Activated CD4-positive, CD25-positive, alpha-beta regulatory T cell treated with anti-CD3 and anti-CD28 coated beads, Interleukin-2, amount 50 U/mL, for 72 hours (primary cell): ENCODE data around the gene TOMM20.
"Not testable (repeated sequence)": the region's sequence is repeated elsewhere in the genome, so short reads cannot be mapped to it uniquely, and the experiment has no call there.

ENCODE experiments used
- DNase-seq: peaks from one replicate; pipeline ENCODE4 v3.0.0; 2021

The TOMM20 gene

DNA sequence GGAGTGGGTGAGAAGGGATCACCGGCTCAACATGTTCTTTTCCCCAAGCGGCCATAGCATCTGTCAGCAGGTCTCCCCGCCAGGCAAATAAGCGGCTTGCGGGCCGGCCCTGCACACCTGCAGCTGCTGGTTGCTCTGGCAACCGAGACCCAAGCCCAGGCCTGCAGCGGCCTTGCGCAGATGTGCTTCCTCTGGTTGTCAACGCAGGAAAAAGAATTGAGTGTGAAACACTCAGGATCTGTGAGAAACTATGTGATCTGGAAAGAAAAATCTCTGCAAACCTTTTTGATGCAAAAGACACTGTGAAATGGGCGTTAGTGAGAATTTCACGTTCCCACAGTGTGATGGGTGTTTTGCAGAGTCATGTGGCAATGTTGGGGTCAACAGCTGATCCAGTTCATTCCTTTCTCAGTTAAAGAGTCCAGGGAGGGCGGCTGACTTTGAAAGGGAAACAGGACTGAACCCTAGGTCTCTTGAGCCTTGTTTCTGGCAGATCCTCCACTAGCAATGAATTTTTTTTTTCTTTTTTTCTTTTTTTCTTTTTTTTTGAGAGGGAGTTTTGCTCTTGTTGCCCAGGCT is 28.4 kb downstream of the TOMM20 start:
- DNase-seq = no peak

DNA sequence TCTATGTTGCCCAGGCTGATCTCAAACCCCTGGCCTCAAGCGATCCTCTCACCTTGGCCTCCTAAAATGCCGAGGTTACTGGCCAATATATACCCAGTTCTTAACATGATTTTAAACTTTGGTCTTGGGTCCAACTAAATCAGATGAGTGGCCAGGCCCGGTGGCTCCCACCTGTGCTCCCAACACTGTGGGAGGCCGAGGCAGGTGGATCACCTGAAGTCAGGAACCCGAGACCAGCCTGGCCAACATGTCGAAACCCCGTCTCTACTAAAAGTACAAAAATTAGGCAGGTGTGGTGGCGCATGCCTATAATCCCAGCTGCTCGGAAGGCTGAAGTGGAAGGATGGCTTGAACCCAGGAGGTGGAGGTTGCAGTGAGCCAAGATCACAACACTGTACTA is 29.6 kb downstream of the TOMM20 start:
- no peak for DNase-seq

GRCh38 chr1:235098547-235098946 is 30.1 kb downstream of the TOMM20 start:
- DNase-seq = no peak

DNA sequence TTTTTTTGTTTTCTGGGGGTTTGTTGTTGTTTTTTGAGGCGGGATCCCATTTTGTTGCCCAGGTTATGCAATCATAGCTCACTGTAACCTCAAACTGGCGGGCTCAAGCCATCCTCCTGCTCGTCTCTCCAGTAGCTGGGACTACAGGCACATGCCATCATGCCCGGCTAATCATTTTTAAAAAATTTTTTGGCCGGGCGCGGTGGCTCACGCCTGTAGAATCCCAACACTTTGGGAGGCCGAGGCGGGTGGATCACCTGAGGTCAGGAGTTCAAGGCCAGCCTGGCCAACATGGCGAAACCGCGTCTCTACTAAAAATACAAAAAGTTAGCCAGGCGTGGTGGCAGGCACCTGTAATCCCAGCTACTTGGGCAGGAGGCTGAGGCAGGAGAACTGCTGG is 31.1 kb downstream of the TOMM20 start:
- DNase-seq = not testable (repeated sequence)

GRCh38 chr1:235095938-235096562 is 32.6 kb downstream of the TOMM20 start:
- no peak for DNase-seq

DNA sequence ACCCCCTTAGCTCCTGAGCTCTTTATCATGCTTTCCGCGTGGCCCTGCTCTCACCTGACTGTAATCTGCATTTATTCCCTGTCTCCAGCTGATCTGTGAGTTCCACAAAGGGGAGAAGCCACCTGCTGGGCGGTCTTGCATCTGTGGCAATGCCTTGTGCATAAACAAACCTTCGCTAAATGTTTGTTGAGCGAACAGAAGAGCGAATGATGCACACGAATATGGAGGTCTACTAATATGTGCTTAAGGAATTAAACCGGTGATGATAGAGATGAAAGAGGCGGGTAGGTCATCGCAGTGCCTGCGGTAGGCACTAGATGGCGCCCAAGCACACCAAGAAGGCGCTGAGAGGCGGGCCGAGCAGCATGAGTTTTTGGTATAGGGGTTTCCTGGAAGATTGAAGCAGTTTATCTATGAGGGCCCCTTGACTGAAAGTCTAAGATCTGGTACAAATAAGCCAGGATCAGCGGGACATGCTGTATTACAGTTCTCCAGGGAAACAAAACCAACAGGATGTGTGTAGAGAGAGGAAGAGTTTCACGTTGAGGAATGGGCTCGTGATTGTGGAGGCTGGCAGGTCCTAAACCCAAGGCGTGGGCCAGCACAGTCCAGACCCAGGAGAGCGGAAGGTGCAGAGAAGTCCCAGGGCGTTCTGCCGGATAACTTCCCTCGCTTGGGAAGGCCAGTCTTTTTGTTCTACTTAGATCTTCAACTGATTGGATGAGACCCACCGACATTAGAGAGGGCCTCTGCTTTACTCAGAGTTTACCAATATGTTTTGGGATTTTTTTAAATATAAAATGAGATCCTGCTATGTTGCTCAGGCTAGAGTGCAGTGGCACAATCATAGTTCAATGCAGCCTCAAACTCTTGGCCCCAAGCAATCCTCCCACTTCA is 34.7 kb downstream of the TOMM20 start:
- peak; percentile 87 for DNase-seq

DNA sequence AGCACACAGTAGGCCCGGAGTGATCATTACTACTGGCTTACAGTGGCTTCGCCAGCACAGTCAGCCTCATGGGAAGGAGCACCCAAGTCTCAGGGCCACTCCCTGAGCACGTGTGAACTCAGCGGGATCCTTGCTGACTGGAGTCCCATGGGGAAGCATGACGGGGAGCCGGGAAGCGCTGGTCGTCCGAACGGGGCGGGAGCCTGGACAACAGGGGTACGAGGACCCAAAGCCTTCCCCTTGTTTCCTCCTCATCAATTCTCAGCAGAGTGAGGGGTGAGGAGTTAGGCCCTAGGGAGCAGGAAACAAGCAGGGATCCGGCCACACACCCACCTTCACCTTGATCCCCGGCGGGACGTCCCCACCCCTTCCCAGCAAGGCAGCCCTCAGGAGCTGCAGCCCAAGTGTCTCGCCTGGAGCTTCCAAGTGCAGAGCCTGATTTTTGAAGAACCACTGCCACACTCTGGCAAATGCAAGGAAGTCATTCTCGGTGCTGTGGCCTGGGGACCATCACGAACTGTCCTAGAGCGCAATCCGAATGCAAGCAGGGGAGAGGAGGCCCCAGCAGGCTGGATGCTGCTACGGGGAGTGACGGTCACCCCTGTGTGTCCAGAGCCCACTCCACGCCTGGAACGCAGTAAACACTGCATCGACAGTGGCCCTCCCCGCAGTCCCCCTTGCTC is 35.5 kb downstream of the TOMM20 start:
- no peak for DNase-seq

DNA sequence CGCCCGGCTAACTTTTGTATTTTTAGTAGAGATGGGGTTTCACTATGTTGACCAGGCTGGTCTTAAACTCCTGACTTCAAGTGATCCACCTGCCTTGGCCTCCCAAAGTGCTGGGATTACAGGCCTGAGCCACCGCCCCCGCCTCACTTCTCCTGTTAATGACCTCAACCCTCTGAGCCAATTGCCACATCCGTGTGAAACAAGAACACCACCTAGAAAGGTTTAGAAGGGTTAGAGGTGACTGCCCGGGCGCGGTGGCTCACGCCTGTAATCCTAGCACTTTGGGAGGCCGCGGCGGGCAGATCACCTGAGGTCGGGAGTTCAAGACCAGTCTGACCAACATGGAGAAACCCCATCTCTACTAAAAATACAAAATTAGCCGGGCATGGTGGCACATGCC is 36.2 kb downstream of the TOMM20 start:
- not testable (repeated sequence) for DNase-seq

GRCh38 chr1:235092045-235092406 is 36.6 kb downstream of the TOMM20 start:
- DNase-seq = not testable (repeated sequence)

DNA sequence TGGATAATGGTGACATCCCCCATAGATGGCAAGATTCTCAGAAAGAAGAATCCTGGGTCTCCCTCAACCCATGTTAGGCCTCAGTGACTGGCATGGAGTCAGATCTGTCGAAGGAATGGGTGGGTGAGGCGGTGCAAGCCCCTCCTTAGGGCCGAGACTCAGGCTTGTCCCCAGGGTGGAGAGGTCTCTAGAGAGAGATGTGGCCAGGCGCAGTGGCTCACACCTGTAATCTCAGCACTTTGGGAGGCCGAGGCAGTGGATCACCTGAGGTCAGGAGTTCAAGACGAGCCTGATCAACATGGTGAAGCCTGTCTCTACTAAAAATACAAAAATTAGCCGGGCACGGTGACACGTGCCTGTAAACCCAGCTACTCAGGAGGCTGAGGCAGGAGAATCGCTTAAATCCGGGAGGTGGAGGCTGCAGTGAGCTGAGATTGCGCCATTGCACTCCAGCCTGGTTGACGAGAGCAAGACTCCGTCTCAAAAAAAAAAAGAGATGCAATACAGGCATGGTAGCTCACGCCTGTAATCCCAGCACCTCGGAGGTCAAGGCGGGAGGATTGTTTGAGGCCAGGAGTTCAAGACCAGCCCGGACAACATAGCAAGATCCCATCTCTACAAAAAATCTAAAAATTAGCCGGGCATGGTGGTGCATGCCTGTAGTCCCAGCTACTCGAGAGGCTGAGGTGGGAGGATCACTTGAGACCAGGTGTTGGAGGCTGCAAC is 37.2 kb downstream of the TOMM20 start:
- not testable (repeated sequence) for DNase-seq

- DNase-seq = no peak
Measured at GRCh38 chr1:235090406-235091069, 38.1 kb downstream of the TOMM20 start.

DNA sequence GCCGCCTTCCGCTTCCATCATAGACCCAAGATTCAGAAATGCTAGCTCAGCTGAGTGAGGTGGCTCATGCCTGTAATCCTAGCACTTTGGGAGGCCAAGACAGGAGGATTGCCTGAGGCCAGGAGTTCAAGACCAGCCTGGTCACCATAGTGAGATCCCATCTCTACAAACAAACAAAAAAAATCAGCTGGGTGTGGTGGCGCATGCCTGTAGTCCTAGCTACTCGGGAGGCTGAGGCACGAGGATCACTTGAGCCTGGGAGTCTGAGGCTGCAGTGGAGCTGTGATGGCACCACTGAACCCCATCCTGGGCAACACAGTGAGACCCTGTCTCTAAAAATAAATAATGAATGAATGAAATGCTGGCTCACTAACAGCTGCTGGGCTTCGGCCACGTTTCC is 39.7 kb downstream of the TOMM20 start:
- no peak for DNase-seq

DNA sequence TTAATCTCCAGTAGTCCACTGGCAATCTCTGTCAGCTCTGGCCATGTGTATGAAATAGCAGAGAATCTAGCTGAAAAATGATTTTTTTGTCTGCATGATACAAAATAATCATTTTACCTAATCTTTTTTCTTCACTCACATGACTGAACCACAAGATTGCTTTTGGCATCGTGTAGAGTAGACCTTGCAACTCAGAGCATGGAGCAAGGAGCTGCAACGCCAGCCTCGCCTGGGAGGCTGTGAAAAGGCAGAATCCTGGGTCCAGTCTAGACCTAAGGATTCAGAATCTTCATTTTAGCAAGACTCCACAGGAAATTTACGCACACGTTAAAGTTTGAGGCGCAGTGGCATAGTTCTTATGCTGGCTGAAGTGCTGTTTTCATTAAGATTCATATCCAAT is 40.2 kb downstream of the TOMM20 start:
- DNase-seq = no peak

DNA sequence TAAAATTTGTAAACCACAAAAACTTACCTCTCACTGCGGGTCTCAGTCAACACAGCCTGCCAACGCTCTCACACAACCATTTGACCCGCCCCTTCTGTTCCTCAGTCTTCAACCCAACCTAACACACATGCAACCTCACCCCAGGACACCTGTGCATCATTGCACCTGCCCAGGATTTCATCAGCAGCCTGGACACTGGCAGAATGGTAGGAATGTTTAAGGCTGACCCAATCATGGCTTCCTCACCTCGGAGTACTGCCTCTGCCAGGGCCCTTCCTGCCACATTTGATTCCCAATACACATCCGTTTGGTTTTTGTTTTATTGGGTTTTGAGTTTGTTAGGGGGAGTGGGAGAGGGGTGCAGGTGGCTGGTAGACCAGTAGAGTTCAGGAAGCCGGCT is 40.7 kb downstream of the TOMM20 start:
- no peak for DNase-seq

DNA sequence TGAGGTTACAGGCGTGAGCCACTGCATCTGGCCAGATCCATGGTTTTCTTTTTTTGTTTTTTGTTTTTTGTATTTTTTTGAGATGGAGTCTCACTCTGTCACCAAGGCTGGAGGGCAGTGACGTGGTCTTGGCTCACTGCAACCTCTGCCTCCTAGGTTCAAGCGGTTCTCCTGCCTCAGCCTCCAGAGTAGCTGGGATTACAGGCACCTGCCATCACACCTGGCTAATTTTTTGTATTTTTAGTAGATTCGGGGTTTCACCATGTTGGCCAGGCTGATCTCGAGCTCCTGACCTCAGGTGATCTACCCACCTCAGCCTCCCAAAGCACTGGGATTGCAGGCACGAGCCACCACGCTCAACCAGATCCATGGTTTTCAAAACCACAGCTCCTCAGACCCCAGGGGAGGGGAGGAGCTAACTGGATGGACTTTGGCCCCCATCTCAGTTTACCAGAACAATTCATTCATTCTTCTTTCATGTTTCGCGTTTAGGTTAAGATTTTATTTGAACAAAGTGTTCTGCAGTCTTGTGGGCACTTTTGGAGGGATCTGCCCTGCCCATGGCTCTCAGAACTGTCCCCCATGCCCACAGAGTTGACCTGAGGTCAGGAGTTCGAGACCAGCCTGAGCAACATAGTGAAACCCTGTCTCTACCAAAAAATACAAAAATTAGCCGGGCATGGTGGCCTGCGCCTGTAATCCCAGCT is 43.1 kb downstream of the TOMM20 start:
- DNase-seq = not testable (repeated sequence)

DNA sequence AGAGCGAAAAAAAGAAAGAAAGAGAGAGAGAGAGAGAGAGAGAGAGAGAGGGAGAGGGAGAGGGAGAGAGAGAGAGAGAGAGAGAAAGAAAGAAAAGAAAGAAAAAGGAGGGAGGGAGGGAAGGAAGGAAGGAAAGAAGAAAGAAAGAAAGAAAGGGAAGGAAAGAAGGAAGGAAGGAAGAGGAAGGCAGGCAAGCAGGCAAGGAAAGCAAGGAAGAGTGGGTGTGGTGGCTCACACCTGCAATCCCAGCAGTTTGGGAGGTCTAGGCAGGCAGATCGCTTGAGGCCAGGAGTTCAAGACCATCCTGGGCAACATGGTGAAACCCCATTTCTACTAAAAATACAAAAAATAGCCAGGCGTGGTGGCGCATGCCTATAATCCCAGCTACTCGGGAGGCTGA is 47.8 kb downstream of the TOMM20 start:
- DNase-seq = not testable (repeated sequence)

GRCh38 chr1:235080297-235080657 is 48.4 kb downstream of the TOMM20 start:
- not testable (repeated sequence) for DNase-seq

DNA sequence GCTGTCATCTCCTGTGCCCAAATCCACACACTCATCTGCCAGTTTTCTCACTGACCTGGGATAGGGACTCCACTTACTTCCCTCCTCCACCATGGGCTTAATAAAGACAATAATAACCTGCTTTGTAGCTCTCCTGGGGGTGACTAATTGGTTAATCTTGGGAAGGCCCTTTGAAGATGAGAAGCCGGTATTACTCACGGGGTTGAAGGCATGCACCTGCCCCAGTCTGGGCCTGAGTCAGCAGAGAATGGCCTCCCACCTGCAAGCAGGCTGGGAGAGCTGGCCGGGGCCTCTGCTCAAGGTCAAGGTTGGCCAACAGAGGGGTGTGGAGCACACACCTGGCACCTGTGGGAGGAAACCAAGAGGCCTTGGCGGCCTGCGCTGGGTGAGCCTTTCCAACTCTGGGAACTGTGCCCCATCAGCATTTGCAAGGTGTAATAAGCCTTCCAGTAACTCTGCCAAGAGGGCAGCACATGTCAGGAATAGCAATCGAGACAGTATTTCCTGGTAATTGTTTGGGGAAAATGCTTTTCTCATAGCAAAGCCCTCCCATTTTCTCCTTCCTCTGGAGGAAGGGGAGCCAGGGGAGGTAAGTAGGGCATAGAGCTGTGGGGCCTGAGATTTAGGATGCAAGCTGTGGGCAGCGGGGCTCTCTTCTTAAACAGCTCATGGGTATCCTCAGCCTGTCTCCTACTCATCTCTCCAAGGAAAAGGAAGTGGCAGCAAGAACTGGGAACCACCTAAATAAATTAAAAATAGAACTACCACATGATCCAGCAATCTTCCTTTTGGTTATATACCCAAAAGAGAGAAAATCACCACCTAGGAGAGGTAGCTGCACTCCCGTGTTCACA is 49.0 kb downstream of the TOMM20 start:
- no peak for DNase-seq

GRCh38 chr1:235078480-235079381 is 49.9 kb downstream of the TOMM20 start:
- no peak for DNase-seq
